Adrenal gland (tissue), 12 donors: ENCODE results near the gene GLB1L2. TPM values are rescaled to one million over a fixed set of nuclear protein-coding genes. Genes with fewer than 3 reads are reported as not detected.

Source experiments
- DNase-seq, 7 donors: peaks; one replicate each; pipeline ENCODE4 v3.0.0-alpha.2; 2019 to 2020
- H3K27ac ChIP-seq, 5 donors: fragments of 200-600 bp; sonication (generic) in 4 of 5; 1 replicate in 3 of 5; 2 replicates in 2 of 5; pipeline versions ENCODE4 v1.5.1 to v1.8.0; 2016 to 2020; ENCODE audit warnings: mild to moderate bottlenecking in 1 of 5
- H3K27me3 ChIP-seq: fragments of 200-600 bp; 2 replicates; pipeline ENCODE4 v1.8.0; 2021
- H3K36me3 ChIP-seq, 2 donors: fragments of 200-600 bp; replicated peaks in 1 of 2; 1 replicate in 1 of 2; 2 replicates in 1 of 2; pipeline versions ENCODE4 v1.5.1 to v1.8.0; 2018 to 2022
- H3K4me1 ChIP-seq, 2 donors: fragments of 200-600 bp; replicated peaks in 1 of 2; 1 replicate in 1 of 2; 2 replicates in 1 of 2; pipeline versions ENCODE4 v1.5.1 to v1.8.0; 2018 to 2021
- H3K4me3 ChIP-seq, 4 donors: fragments of 200-600 bp; sonication (generic) in 3 of 4; one replicate each; pipeline ENCODE4 v1.5.1; 2016 to 2018
- H3K9me3 ChIP-seq, 3 donors: fragments of 200-600 bp; sonication (generic) in 1 of 3; replicated peaks in 1 of 3; 1 replicate in 2 of 3; 2 replicates in 1 of 3; pipeline versions ENCODE4 v1.5.1 to v1.8.0; 2016 to 2021
- POLR2A ChIP-seq, 2 donors: fragments of 450-650 bp; IDR thresholded peaks; one replicate each; pipeline ENCODE4 v1.6.1; 2017; ENCODE audit warnings: antibody characterized with exemption in 2 of 2, mild to moderate bottlenecking in 2 of 2, moderate library complexity in 1 of 2
- WGBS, 4 donors: extraction: QIAGEN DNeasy Blood & Tissue Kit in 2 of 4; methylation state at CpG; one replicate each; pipeline versions ENCODE4 v1.1.5 to v1.1.7; 2013 to 2017; 5-methylcytosine and 5-hydroxymethylcytosine counted together
- intact Hi-C, 2 donors: fragments of 100-400 bp; cut with DNase I; formaldehyde crosslinking; loops; one replicate each; pipeline versions ENCODE4 v1.14.1 to v1.15.0; 2022 to 2023
- polyA plus RNA-seq, 3 donors: library from polyadenylated mRNA; stranded (reverse); fragments of 200-250 nt in 2 of 3; fragments of 350-450 nt in 1 of 3; fragmentation: Illumina TruSeq in 1 of 3; extraction: RNeasy Lipid Tissue Mini Kit (QIAGEN cat#74804) in 1 of 3; gene quantifications; one replicate each; pipeline ENCODE4 v1.2.3, GENCODE V29; 2013 to 2014
- total RNA-seq, 9 donors: library from RNA; depleted of rRNA in 4 of 9; stranded (reverse); fragments of >200 nt in 4 of 9; fragments of 120-200 nt in 1 of 9; fragmentation: NEBNext Ultra II Directional in 1 of 9; extraction: Animal tissue kit (Norgen Biotek cat#: 25700) in 1 of 9; gene quantifications; one replicate each; pipeline versions ENCODE4 v1.1.0 to v1.2.4, GENCODE V29; 2013 to 2023
- TF ChIP-seq, protein P1 (sequence below), 6 experiments: fragments of 450-650 bp in 4 of 6; fragments of 200-600 bp in 2 of 6; sonication (generic) in 1 of 6; IDR thresholded peaks; 1 replicate in 5 of 6; 2 replicates in 1 of 6; pipeline versions ENCODE4 v1.5.1 to v1.8.0; 2016 to 2021; ENCODE audit warnings: antibody characterized with exemption in 6 of 6, mild to moderate bottlenecking in 2 of 6, moderate library complexity in 1 of 6
- donor health status: healthy with polysubstance abuse.
- donor health status: Bipolar disorder and iron deficiency.
- donor health status: DM: yes; HTN: yes; CAD: no.
- donor health status: DM: no; HTN: no; CAD: no.
- donor health status: DM: no; HTN: no; CAD: no.
- donor health status: DM: yes; HTN: yes; CAD: no.

GLB1L2 gene
- total and polyA plus RNA-seq, 12 donors: 0.66 to 8.1 (median 2.6) TPM

GRCh38 chr11:134407923-134408322 lies 76.1 kb downstream of the GLB1L2 start:
- Histone ChIP-seq H3K27ac (no peak overlapping the region), H3K36me3 (no peaks in the 10 kb centered on the region), H3K4me1 (no peaks in the 10 kb centered on the region), H3K27me3 (peaks cover 18% of the 10 kb centered on the region), H3K4me3 (no peak overlapping the region), H3K9me3 (no peaks in the 10 kb centered on the region)
- intact Hi-C loops: no loop called here
- WGBS, 4 donors: 48 to 65% (median 61%) methylated on average over 5 to 8 of the region's 8 CpGs
- DNase-seq: no peak
- TF ChIP-seq POLR2A (IDR thresholded peaks at IDR 0.05): no peak
- TF ChIP-seq, protein P1, sequence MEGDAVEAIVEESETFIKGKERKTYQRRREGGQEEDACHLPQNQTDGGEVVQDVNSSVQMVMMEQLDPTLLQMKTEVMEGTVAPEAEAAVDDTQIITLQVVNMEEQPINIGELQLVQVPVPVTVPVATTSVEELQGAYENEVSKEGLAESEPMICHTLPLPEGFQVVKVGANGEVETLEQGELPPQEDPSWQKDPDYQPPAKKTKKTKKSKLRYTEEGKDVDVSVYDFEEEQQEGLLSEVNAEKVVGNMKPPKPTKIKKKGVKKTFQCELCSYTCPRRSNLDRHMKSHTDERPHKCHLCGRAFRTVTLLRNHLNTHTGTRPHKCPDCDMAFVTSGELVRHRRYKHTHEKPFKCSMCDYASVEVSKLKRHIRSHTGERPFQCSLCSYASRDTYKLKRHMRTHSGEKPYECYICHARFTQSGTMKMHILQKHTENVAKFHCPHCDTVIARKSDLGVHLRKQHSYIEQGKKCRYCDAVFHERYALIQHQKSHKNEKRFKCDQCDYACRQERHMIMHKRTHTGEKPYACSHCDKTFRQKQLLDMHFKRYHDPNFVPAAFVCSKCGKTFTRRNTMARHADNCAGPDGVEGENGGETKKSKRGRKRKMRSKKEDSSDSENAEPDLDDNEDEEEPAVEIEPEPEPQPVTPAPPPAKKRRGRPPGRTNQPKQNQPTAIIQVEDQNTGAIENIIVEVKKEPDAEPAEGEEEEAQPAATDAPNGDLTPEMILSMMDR (IDR thresholded peaks at IDR 0.05): no peak

- DNase-seq: no peak
- 69 to 81% (median 73%) methylated on average over 13 to 15 of the region's 15 CpGs for WGBS, 4 donors
- H3K4me3 ChIP-seq: no peak overlapping the region
- H3K27ac ChIP-seq: no peak overlapping the region
- H3K9me3 ChIP-seq: no peaks in the 10 kb centered on the region
- peaks cover 18% of the 10 kb centered on the region for H3K27me3 ChIP-seq
- no peaks in the 10 kb centered on the region for H3K4me1 ChIP-seq
- no peak for TF ChIP-seq POLR2A (IDR thresholded peaks at IDR 0.05)
- TF ChIP-seq, protein P1 (IDR thresholded peaks at IDR 0.05): no peak
- intact Hi-C loops: no loop called here
- H3K36me3 ChIP-seq: no peaks in the 10 kb centered on the region
Measured at GRCh38 chr11:134409552-134410429, 78.0 kb downstream of the GLB1L2 start.

DNA sequence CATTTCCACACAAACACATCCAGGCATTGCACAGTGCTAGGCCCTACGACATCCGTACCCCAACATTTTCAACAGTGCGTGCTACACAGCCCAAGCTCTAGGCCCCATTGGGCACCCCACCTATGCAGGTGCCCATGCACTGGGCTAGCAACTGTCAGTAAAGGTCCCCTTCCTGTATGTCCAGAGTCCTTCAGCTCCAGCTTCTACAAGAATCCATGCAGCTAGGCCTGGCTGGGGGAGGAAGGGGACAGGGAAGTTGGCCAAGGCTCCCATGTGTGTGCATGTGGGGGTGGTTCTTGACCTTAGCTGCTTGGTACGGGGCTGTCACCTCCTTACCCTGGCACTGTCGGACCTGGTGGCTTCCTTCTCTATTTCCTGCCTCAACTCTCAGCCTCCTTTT lies 79.0 kb downstream of the GLB1L2 start:
- 45 to 71% (median 68%) methylated on average over 5 of the region's 5 CpGs for WGBS, 4 donors
- no peak for TF ChIP-seq POLR2A (IDR thresholded peaks at IDR 0.05)
- TF ChIP-seq, protein P1 (IDR thresholded peaks at IDR 0.05): no peak
- H3K4me3 ChIP-seq: no peak overlapping the region
- no peaks in the 10 kb centered on the region for H3K36me3 ChIP-seq
- no peak for DNase-seq
- peaks cover 18% of the 10 kb centered on the region for H3K27me3 ChIP-seq
- intact Hi-C loops: no loop called here
- no peak overlapping the region for H3K27ac ChIP-seq
- H3K4me1 ChIP-seq: no peaks in the 10 kb centered on the region
- H3K9me3 ChIP-seq: no peaks in the 10 kb centered on the region

DNA sequence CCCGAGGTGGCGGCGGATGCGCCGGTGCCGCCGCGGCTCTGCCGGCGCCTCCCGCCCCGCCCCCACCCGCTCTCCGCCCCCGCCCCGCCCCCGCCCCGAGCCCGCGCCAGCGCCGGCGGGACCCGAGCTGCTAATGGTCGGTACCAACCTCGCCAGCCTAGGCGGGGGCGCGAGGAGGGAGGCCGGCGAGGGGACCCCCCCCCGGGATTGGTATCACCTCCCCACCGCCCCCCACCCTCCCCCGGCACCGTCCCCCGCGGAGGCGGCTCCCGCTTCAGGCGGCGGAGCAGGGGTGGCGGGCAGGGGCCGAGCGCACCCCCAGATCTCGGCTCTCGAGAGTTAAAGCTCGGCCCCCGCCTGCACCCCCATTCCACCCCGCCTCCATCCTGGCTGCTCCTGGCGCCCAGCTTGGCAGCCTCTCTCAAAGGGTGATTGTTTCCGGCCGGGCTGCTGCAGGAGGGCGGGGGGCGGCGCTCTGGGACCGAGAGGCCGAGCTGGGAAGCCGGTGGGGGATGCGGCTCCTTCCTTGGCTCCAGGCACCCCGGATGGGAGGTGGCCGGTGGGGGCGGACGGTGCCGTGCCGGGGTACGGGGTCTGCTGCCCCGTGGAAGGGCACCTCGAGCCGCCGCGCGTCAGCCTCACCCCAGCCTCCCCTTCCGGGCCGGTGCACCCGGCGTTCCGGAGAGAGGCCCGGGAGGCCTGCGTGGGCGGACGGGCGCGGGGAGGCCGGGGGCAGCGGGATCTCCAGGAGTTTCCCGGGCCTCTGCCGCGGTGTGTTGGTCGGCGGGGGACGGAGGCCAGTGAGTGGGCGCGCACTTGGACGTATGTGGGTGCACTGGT lies 80.6 kb downstream of the GLB1L2 start, which contains the start of gene B3GAT1:
Gene B3GAT1 (minus strand): TSS at position 40 of the 840 bp plus-strand sequence. CDS start 24,583 bp downstream, outside the sequence.
- intact Hi-C loops: no loop called here
- Histone ChIP-seq H3K4me3 (peak within 1 kb of the TSS in 1 of 4 donors; percentile 42), H3K4me1 (no peaks in the 10 kb centered on the region), H3K36me3 (no peaks in the 10 kb centered on the region), H3K9me3 (no peaks in the 10 kb centered on the region), H3K27me3 (peaks cover 18% of the 10 kb centered on the region), H3K27ac (peak within 1 kb of the TSS in 1 of 5 donors; percentile 54)
- WGBS, 4 donors: 1 to 7% (median 1%) methylated on average over 3 to 94 of the region's 94 CpGs
- peak in 1 of 7 donors; percentile 66 for DNase-seq
- TF ChIP-seq, protein P1 (IDR thresholded peaks at IDR 0.05): no peak
- no peak for TF ChIP-seq POLR2A (IDR thresholded peaks at IDR 0.05)
